Stimulated activated naive CD8-positive, alpha-beta T cell treated with anti-CD3 and anti-CD28 coated beads, Interleukin-15, amount 100 ng/mL, for 72 hours (primary cell): ENCODE results near the gene DNAH8.

ENCODE experiments used
- ATAC-seq: fragments of 150-1000 bp; cut with Tn5 transposase; 2 replicates; pipeline ENCODE4 v1.10.0; 2021; ENCODE audit warnings: mild to moderate bottlenecking, moderate library complexity
- DNase-seq, 2 donors: peaks; one replicate each; pipeline ENCODE4 v3.0.0; 2021 to 2022
- H3K27ac Mint-ChIP-seq, 2 donors: one replicate each; pipeline ENCODE4 v1.8.0; 2022; ENCODE audit warnings: mild to moderate bottlenecking in 2 of 2, mixed read lengths in 2 of 2, moderate library complexity in 2 of 2
- H3K27me3 Mint-ChIP-seq: one replicate; pipeline ENCODE4 v1.8.0; 2022; ENCODE audit warnings: mixed read lengths
- H3K4me1 Mint-ChIP-seq: one replicate; pipeline ENCODE4 v1.8.0; 2022; ENCODE audit warnings: mild to moderate bottlenecking, mixed read lengths
- H3K4me3 Mint-ChIP-seq, 2 donors: one replicate each; pipeline ENCODE4 v1.8.0; 2022; ENCODE audit warnings: mild to moderate bottlenecking in 2 of 2, mixed read lengths in 2 of 2, moderate library complexity in 1 of 2
- H3K9me3 Mint-ChIP-seq, 2 donors: one replicate each; pipeline ENCODE4 v1.8.0; 2022; ENCODE audit warnings: mixed read lengths in 2 of 2

Gene DNAH8

GRCh38 chr6:39060467-39061160, 345.5 kb downstream of the DNAH8 start:
- no peak for ATAC-seq
- Mint-ChIP-seq H3K4me1 (peaks cover 9% of the 10 kb centered on the region), H3K27ac (peak overlapping the region in 1 of 2 donors; percentile 12), H3K9me3 (no peaks in the 10 kb centered on the region), H3K4me3 (no peak overlapping the region), H3K27me3 (peaks cover 41% of the 10 kb centered on the region)
- no peak for DNase-seq

GRCh38 chr6:39061182-39061581, 346.1 kb downstream of the DNAH8 start:
- H3K4me1 Mint-ChIP-seq: peaks cover 9% of the 10 kb centered on the region
- no peak for ATAC-seq
- H3K27me3 Mint-ChIP-seq: peaks cover 43% of the 10 kb centered on the region
- no peak overlapping the region for H3K27ac Mint-ChIP-seq
- DNase-seq: no peak
- H3K9me3 Mint-ChIP-seq: no peaks in the 10 kb centered on the region
- no peak overlapping the region for H3K4me3 Mint-ChIP-seq

- no peak for DNase-seq
- ATAC-seq: no peak
- peaks cover 47% of the 10 kb centered on the region for H3K27me3 Mint-ChIP-seq
- peaks cover 9% of the 10 kb centered on the region for H3K4me1 Mint-ChIP-seq
- no peak overlapping the region for H3K27ac Mint-ChIP-seq
- H3K9me3 Mint-ChIP-seq: no peaks in the 10 kb centered on the region
- H3K4me3 Mint-ChIP-seq: no peak overlapping the region
Measured at GRCh38 chr6:39061588-39061987, 346.5 kb downstream of the DNAH8 start.

- Mint-ChIP-seq H3K4me3 (no peak overlapping the region), H3K27me3 (peaks cover 49% of the 10 kb centered on the region), H3K4me1 (peaks cover 9% of the 10 kb centered on the region), H3K9me3 (no peaks in the 10 kb centered on the region), H3K27ac (no peak overlapping the region)
- DNase-seq: no peak
- ATAC-seq: no peak
Measured at GRCh38 chr6:39062014-39062740, 347.1 kb downstream of the DNAH8 start.

- Mint-ChIP-seq H3K9me3 (no peaks in the 10 kb centered on the region), H3K4me3 (no peak overlapping the region), H3K27me3 (peaks cover 51% of the 10 kb centered on the region)
Measured at GRCh38 chr6:39063526-39063925, 348.4 kb downstream of the DNAH8 start.

GRCh38 chr6:39065561-39065960, 350.4 kb downstream of the DNAH8 start:
- DNase-seq (no peak), ATAC-seq (no peak)
- Mint-ChIP-seq H3K9me3 (no peaks in the 10 kb centered on the region), H3K27ac (no peak overlapping the region), H3K27me3 (peaks cover 43% of the 10 kb centered on the region), H3K4me3 (no peak overlapping the region), H3K4me1 (peaks cover 9% of the 10 kb centered on the region)

More at GRCh38 chr6:39063526-39063925, 348.4 kb downstream of the DNAH8 start:
- H3K4me1 Mint-ChIP-seq: peaks cover 9% of the 10 kb centered on the region
- H3K27ac Mint-ChIP-seq: no peak overlapping the region
- ATAC-seq: no peak
- no peak for DNase-seq

GRCh38 chr6:39068391-39068790, 353.3 kb downstream of the DNAH8 start:
- Mint-ChIP-seq H3K27me3 (peaks cover 34% of the 10 kb centered on the region), H3K27ac (no peak overlapping the region), H3K9me3 (no peaks in the 10 kb centered on the region), H3K4me3 (no peak overlapping the region), H3K4me1 (no peaks in the 10 kb centered on the region)
- DNase-seq (no peak), ATAC-seq (no peak)

- DNase-seq (peak in 1 of 2 donors; percentile 6), ATAC-seq (no peak)
- no peaks in the 10 kb centered on the region for H3K9me3 Mint-ChIP-seq
- H3K4me1 Mint-ChIP-seq: peaks cover 27% of the 10 kb centered on the region
- peaks cover 17% of the 10 kb centered on the region for H3K27me3 Mint-ChIP-seq
- H3K27ac Mint-ChIP-seq: no peak overlapping the region
- no peak overlapping the region for H3K4me3 Mint-ChIP-seq
Measured at GRCh38 chr6:39072830-39073229, 357.7 kb downstream of the DNAH8 start.

GRCh38 chr6:39073471-39074355, 358.6 kb downstream of the DNAH8 start:
- DNase-seq (peak in 1 of 2 donors; percentile 6), ATAC-seq (peak; percentile 14)
- Mint-ChIP-seq H3K4me3 (no peak overlapping the region), H3K9me3 (no peaks in the 10 kb centered on the region), H3K4me1 (peaks cover 27% of the 10 kb centered on the region), H3K27ac (peak overlapping the region in 1 of 2 donors; percentile 85), H3K27me3 (peaks cover 13% of the 10 kb centered on the region)

- H3K9me3 Mint-ChIP-seq: no peaks in the 10 kb centered on the region
- H3K4me1 Mint-ChIP-seq: peaks cover 27% of the 10 kb centered on the region
- no peak for ATAC-seq
- H3K27me3 Mint-ChIP-seq: peaks cover 6% of the 10 kb centered on the region
- DNase-seq: peak in 1 of 2 donors; percentile 1
- no peak overlapping the region for H3K4me3 Mint-ChIP-seq
- H3K27ac Mint-ChIP-seq: no peak overlapping the region
Measured at GRCh38 chr6:39074486-39074885, 359.4 kb downstream of the DNAH8 start.

- peaks cover 27% of the 10 kb centered on the region for H3K4me1 Mint-ChIP-seq
- peaks cover 6% of the 10 kb centered on the region for H3K27me3 Mint-ChIP-seq
- H3K4me3 Mint-ChIP-seq: no peak overlapping the region
- ATAC-seq: no peak
- H3K27ac Mint-ChIP-seq: peak overlapping the region in 1 of 2 donors; percentile 10
- H3K9me3 Mint-ChIP-seq: no peaks in the 10 kb centered on the region
- DNase-seq: peak in 1 of 2 donors; percentile 4
Measured at GRCh38 chr6:39075010-39075686, 360.0 kb downstream of the DNAH8 start.

- Mint-ChIP-seq H3K27me3 (peaks cover 6% of the 10 kb centered on the region), H3K4me1 (peaks cover 27% of the 10 kb centered on the region), H3K27ac (no peak overlapping the region), H3K9me3 (no peaks in the 10 kb centered on the region), H3K4me3 (no peak overlapping the region)
- DNase-seq: peak in 1 of 2 donors; percentile 4
- ATAC-seq: no peak
Measured at GRCh38 chr6:39075807-39076622, 360.9 kb downstream of the DNAH8 start.

GRCh38 chr6:39076623-39077535, 361.8 kb downstream of the DNAH8 start:
- peak; percentile 60 for ATAC-seq
- no peaks in the 10 kb centered on the region for H3K9me3 Mint-ChIP-seq
- H3K27ac Mint-ChIP-seq: peak overlapping the region in 1 of 2 donors; percentile 70
- DNase-seq: peak in 1 of 2 donors; percentile 18
- H3K4me3 Mint-ChIP-seq: no peak overlapping the region
- H3K27me3 Mint-ChIP-seq: peaks cover 6% of the 10 kb centered on the region
- peaks cover 27% of the 10 kb centered on the region for H3K4me1 Mint-ChIP-seq
